ENCODE results near the gene MCFD2.

DNA sequence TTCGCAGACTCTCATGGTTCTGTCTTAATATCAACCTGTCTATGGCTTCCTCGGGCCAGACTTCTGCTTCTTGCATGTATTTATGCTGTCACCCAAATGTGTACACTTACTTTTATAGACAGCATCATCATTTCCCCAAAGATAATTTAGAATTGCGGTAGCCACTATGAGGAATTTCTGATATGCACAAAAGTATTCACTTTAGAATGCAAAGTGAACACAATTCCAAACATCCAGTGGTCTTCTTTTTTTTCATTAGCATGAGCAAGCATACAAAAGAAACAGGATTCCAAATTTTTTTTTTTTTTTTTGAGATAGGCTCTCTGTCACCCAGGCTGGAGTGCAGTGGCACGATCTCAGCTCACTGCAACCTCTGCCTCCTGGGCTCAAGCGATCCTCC is 21.0 kb upstream of the MCFD2 start:
- TF ChIP-seq, protein P1, sequence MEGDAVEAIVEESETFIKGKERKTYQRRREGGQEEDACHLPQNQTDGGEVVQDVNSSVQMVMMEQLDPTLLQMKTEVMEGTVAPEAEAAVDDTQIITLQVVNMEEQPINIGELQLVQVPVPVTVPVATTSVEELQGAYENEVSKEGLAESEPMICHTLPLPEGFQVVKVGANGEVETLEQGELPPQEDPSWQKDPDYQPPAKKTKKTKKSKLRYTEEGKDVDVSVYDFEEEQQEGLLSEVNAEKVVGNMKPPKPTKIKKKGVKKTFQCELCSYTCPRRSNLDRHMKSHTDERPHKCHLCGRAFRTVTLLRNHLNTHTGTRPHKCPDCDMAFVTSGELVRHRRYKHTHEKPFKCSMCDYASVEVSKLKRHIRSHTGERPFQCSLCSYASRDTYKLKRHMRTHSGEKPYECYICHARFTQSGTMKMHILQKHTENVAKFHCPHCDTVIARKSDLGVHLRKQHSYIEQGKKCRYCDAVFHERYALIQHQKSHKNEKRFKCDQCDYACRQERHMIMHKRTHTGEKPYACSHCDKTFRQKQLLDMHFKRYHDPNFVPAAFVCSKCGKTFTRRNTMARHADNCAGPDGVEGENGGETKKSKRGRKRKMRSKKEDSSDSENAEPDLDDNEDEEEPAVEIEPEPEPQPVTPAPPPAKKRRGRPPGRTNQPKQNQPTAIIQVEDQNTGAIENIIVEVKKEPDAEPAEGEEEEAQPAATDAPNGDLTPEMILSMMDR (IDR thresholded peaks at IDR 0.05): no peak
- TF ChIP-seq POLR2AphosphoS5 (IDR thresholded peaks at IDR 0.05; ENCODE audit: low read depth, low read length): no peak
